GM20000 (cell line): ENCODE results near the gene SUV39H1.

Source experiments
- DNase-seq: peaks from one replicate; pipeline ENCODE4 v3.0.0; 2012; ENCODE audit warnings: low spot score
- CTCF ChIP-seq: IDR thresholded peaks from 2 replicates; pipeline ENCODE4 v1.5.1; 2012; ENCODE audit warnings: mild to moderate bottlenecking, control low read depth; ENCODE audit errors: extremely low read depth, missing control alignments

Gene SUV39H1

GRCh38 chrX:48741834-48742233, 45.3 kb downstream of the SUV39H1 start:
- DNase-seq: no peak
- TF ChIP-seq CTCF: no peak

GRCh38 chrX:48745222-48745621, 48.7 kb downstream of the SUV39H1 start:
- no peak for DNase-seq

GRCh38 chrX:48747415-48748016, 51.0 kb downstream of the SUV39H1 start:
- DNase-seq: no peak
- TF ChIP-seq CTCF: no peak

More at GRCh38 chrX:48745222-48745621, 48.7 kb downstream of the SUV39H1 start:
- no peak for TF ChIP-seq CTCF

- no peak for TF ChIP-seq CTCF
- DNase-seq: no peak
Observed at GRCh38 chrX:48749182-48749581, 52.6 kb downstream of the SUV39H1 start.

GRCh38 chrX:48751343-48751742, 54.8 kb downstream of the SUV39H1 start:
- TF ChIP-seq CTCF: no peak
- no peak for DNase-seq

- TF ChIP-seq CTCF: no peak
- no peak for DNase-seq
Observed at GRCh38 chrX:48752498-48752897, 56.0 kb downstream of the SUV39H1 start.

GRCh38 chrX:48753708-48754228, 57.2 kb downstream of the SUV39H1 start:
- no peak for TF ChIP-seq CTCF
- no peak for DNase-seq
